ENCODE data around the gene IER5L. TPM values are rescaled to one million over a fixed set of nuclear protein-coding genes. Genes with fewer than 3 reads are reported as not detected.
A peak's percentile ranks its signal among the peaks of the same experiment; 100 is the strongest.

IER5L gene
- total and polyA plus RNA-seq, 2 of the 8 experiments (the other 6 are each of a cell fraction or from before 2014, with no cell fraction given): 0.65 to 1.0 TPM

DNA sequence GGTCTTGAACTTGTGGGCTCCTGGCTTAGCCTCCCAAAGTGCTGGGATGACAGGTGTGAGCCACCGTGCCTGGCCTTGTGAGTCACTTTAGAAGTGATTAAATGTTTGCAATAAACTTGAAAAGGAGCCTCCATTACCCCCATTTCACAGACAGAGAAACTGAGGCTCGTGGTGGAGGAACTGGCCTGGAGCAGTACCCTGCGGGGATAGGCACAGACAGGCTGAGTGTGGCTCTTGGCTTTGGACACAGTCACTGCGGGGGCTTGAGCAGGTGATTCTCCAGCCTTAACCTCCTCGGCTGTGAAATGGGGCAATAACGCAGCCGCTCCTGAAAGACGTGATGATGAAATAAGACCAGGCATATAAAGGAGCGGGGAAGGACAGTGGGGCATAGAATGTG lies 40.9 kb upstream of the IER5L start:
- Histone ChIP-seq H3K9me3 (ENCODE audit: insufficient read depth in 2 of 2, low read depth in 1 of 2, low read length in 1 of 2) (no peaks in the 10 kb centered on the region), H3K36me3 (ENCODE audit: control insufficient read depth in 2 of 4, insufficient read depth in 4 of 4, low read length in 3 of 4) (no peaks in the 10 kb centered on the region), H3K27me3 (replicated peaks in 1 of 4; ENCODE audit: control insufficient read depth in 3 of 4, extremely low read depth in 1 of 4, insufficient read depth in 3 of 4, low read length in 3 of 4) (no peaks in the 10 kb centered on the region; a peak in 1 of 7 replicates), H4K5ac (ENCODE audit: insufficient read length, low read depth, low read length) (no peak overlapping the region), H3K9ac (replicated peaks in 1 of 4; ENCODE audit: extremely low read depth in 1 of 4, low read depth in 3 of 4, low read length in 3 of 4) (no peak overlapping the region), H3K79me2 (ENCODE audit: control insufficient read depth in 1 of 2, insufficient read depth in 2 of 2, low read length in 2 of 2) (no peaks in the 10 kb centered on the region; a peak in 1 of 4 replicates), H3K4me2 (ENCODE audit: insufficient read depth in 1 of 2, low read depth in 2 of 2, low read length in 2 of 2) (no peak overlapping the region), H3K27ac (ENCODE audit: low read depth, low read length) (no peak overlapping the region), H3K4me3 (ENCODE audit: extremely low read depth in 1 of 4, insufficient read depth in 2 of 4, low read depth in 3 of 4, low read length in 4 of 4) (no peak overlapping the region), H3K23ac (ENCODE audit: insufficient read length) (no peak overlapping the region), H2AK5ac (ENCODE audit: low read depth, low read length) (no peak overlapping the region), H3K4me1 (replicated peaks in 1 of 4; ENCODE audit: control insufficient read depth in 3 of 4, insufficient read depth in 4 of 4, low read length in 3 of 4) (peaks cover 0 to 16% (median 10%) of the 10 kb centered on the region in 4 experiments; a peak in 6 of 7 replicates), H4K20me1 (replicated peaks in 1 of 2; ENCODE audit: control insufficient read depth in 1 of 2, insufficient read depth in 2 of 2, low read length in 2 of 2) (peaks cover 0 to 5% of the 10 kb centered on the region in 2 experiments), H3K56ac (replicated peaks; ENCODE audit: insufficient read length, low read depth, low read length) (no peak overlapping the region), H4K8ac (ENCODE audit: extremely low read depth, insufficient read depth, low read length) (no peak overlapping the region), H3K79me1 (ENCODE audit: low read depth, low read length) (peaks cover 4% of the 10 kb centered on the region), H2BK20ac (ENCODE audit: low read length) (no peak overlapping the region), H3K18ac (ENCODE audit: extremely low read depth, low read length) (no peak overlapping the region), H2BK5ac (ENCODE audit: low read depth, low read length) (no peak overlapping the region), H3K23me2 (ENCODE audit: low read depth, low read length) (no peaks in the 10 kb centered on the region; the same call in 1 of the 2 replicates), H3K14ac (ENCODE audit: insufficient read length) (no peak overlapping the region), H2BK15ac (ENCODE audit: low read length) (no peak overlapping the region), H4K91ac (replicated peaks; ENCODE audit: insufficient read length, low read length) (no peak overlapping the region), H2AFZ (ENCODE audit: low read length) (no peak overlapping the region), H2BK12ac (ENCODE audit: low read depth, low read length) (no peak overlapping the region), H3K4ac (replicated peaks; ENCODE audit: insufficient read length, low read depth, low read length) (no peak overlapping the region), H2BK120ac (replicated peaks; ENCODE audit: low read depth, low read length) (no peak overlapping the region)
- CTCF ChIA-PET (ENCODE audit: partially characterized antibody): interaction anchor here (1.9 kb wide), 1 partner anchor 95 kb away, joined by 4 read pairs; no protein-coding TSS in a partner anchor
- no peak for FAIRE-seq
- POLR2A ChIA-PET (ENCODE audit: partially characterized antibody): no interaction called here
- no peak for TF ChIP-seq TBP (IDR thresholded peaks at IDR 0.05; ENCODE audit: low read depth, low read length)
- peak; percentile 56; the same call in 1 of the 2 replicates for TF ChIP-seq KDM1A (IDR thresholded peaks at IDR 0.05; ENCODE audit: borderline replicate concordance, low read length)
- no peak for DNase-seq (ENCODE audit: low read depth in 1 of 2, low spot score in 2 of 2)
- WGBS, 2 experiments (ENCODE audit: extremely low coverage in 1 of 2, insufficient coverage in 1 of 2, insufficient read length in 1 of 2, insufficient replicate concordance in 2 of 2, low coverage in 1 of 2, low lambda C conversion rate in 2 of 2, missing lambda C conversion rate in 1 of 2): 83% methylated on average over 9 of the region's 9 CpGs; no CpG with 5 or more reads in 1 of the 2 experiments
